OCI-LY7 (cell line): Measurements from ENCODE around the gene SPRR5. TPM values are rescaled to one million over a fixed set of nuclear protein-coding genes. Genes with fewer than 3 reads are reported as not detected.

Experiments
- small RNA-seq: library from RNA; depleted of rRNA; stranded (forward); fragments of <200 nt; gene quantifications from one replicate; pipeline ENCODE3, GENCODE V24; 2014
- total RNA-seq, 2 experiments: library from RNA; depleted of rRNA in 1 of 2; stranded (reverse); fragments of >200 nt in 1 of 2; shearing (Covaris generic) in 1 of 2; gene quantifications; 2 replicates each; pipeline ENCODE4 v1.2.3, GENCODE V29; 2014 to 2022

SPRR5 gene
- total RNA-seq, 2 experiments from 2014 or later: not detected

Small RNAs within 50 kb of the gene (small RNA-seq; reads per million reads assigned to genes)
- not detected for gene SPRR1A

Other genes starting within 250 kb of the SPRR5 start
- gene LCE2A, start 248.9 kb upstream of the SPRR5 start, total RNA-seq (2014; rRNA removed; shearing (Covaris generic)): not detected in 2 replicates
- gene LCE2A, start 248.9 kb upstream of the SPRR5 start, total RNA-seq (2022): not detected in 2 replicates
- not detected in 2 replicates for gene LCE4A, start 239.0 kb upstream of the SPRR5 start, total RNA-seq (2014; rRNA removed; shearing (Covaris generic))
- gene LCE4A, start 239.0 kb upstream of the SPRR5 start, total RNA-seq (2022): not detected in 2 replicates
- gene KPRP, start 189.2 kb upstream of the SPRR5 start, total RNA-seq (2014; rRNA removed; shearing (Covaris generic)): not detected in 2 replicates
- gene KPRP, start 189.2 kb upstream of the SPRR5 start, total RNA-seq (2022): not detected in 2 replicates
- not detected in 2 replicates for gene LCE1F, start 172.1 kb upstream of the SPRR5 start, total RNA-seq (2014; rRNA removed; shearing (Covaris generic))
- gene LCE1F, start 172.1 kb upstream of the SPRR5 start, total RNA-seq (2022): not detected in 2 replicates
- gene LCE1E, start 160.9 kb upstream of the SPRR5 start, total RNA-seq (2014; rRNA removed; shearing (Covaris generic)): not detected in 2 replicates
- gene LCE1E, start 160.9 kb upstream of the SPRR5 start, total RNA-seq (2022): not detected in 2 replicates
- gene LCE1D, start 150.5 kb upstream of the SPRR5 start, total RNA-seq (2014; rRNA removed; shearing (Covaris generic)): not detected in 2 replicates
- gene LCE1D, start 150.5 kb upstream of the SPRR5 start, total RNA-seq (2022): not detected in 2 replicates
- not detected in 2 replicates for gene LCE1C, start 140.6 kb upstream of the SPRR5 start, total RNA-seq (2014; rRNA removed; shearing (Covaris generic))
- not detected in 2 replicates for gene LCE1C, start 140.6 kb upstream of the SPRR5 start, total RNA-seq (2022)
- not detected in 2 replicates for gene LCE1B, start 135.2 kb upstream of the SPRR5 start, total RNA-seq (2014; rRNA removed; shearing (Covaris generic))
- gene LCE1B, start 135.2 kb upstream of the SPRR5 start, total RNA-seq (2022): not detected in 2 replicates
- not detected in 2 replicates for gene LCE1A, start 119.7 kb upstream of the SPRR5 start, total RNA-seq (2014; rRNA removed; shearing (Covaris generic))
- not detected in 2 replicates for gene LCE1A, start 119.7 kb upstream of the SPRR5 start, total RNA-seq (2022)
- not detected in 2 replicates for gene LCE6A, start 104.3 kb upstream of the SPRR5 start, total RNA-seq (2014; rRNA removed; shearing (Covaris generic))
- not detected in 2 replicates for gene LCE6A, start 104.3 kb upstream of the SPRR5 start, total RNA-seq (2022)
- not detected in 2 replicates for gene LCE7A, start 87.2 kb upstream of the SPRR5 start, total RNA-seq (2014; rRNA removed; shearing (Covaris generic))
- not detected in 2 replicates for gene LCE7A, start 87.2 kb upstream of the SPRR5 start, total RNA-seq (2022)
- gene SMCP, start 68.9 kb upstream of the SPRR5 start, total RNA-seq (2014; rRNA removed; shearing (Covaris generic)): not detected in 2 replicates
- not detected in 2 replicates for gene SMCP, start 68.9 kb upstream of the SPRR5 start, total RNA-seq (2022)
- gene IVL, start 38.7 kb upstream of the SPRR5 start, total RNA-seq (2014; rRNA removed; shearing (Covaris generic)): not detected in 2 replicates
- not detected in 2 replicates for gene IVL, start 38.7 kb upstream of the SPRR5 start, total RNA-seq (2022)
- not detected in 2 replicates for gene SPRR4, start 23.4 kb downstream of the SPRR5 start, total RNA-seq (2014; rRNA removed; shearing (Covaris generic))
- not detected in 2 replicates for gene SPRR4, start 23.4 kb downstream of the SPRR5 start, total RNA-seq (2022)
- gene SPRR1A, start 36.9 kb downstream of the SPRR5 start, total RNA-seq (2014; rRNA removed; shearing (Covaris generic)): not detected in 2 replicates
- gene SPRR1A, start 36.9 kb downstream of the SPRR5 start, total RNA-seq (2022): not detected in 2 replicates
- not detected in 2 replicates for gene SPRR3, start 54.5 kb downstream of the SPRR5 start, total RNA-seq (2014; rRNA removed; shearing (Covaris generic))
- gene SPRR3, start 54.5 kb downstream of the SPRR5 start, total RNA-seq (2022): not detected in 2 replicates
- not detected in 2 replicates for gene SPRR1B, start 84.0 kb downstream of the SPRR5 start, total RNA-seq (2014; rRNA removed; shearing (Covaris generic))
- gene SPRR1B, start 84.0 kb downstream of the SPRR5 start, total RNA-seq (2022): not detected in 2 replicates
- gene SPRR2D, start 93.9 kb downstream of the SPRR5 start, total RNA-seq (2014; rRNA removed; shearing (Covaris generic)): not detected in 2 replicates
- not detected in 2 replicates for gene SPRR2D, start 93.9 kb downstream of the SPRR5 start, total RNA-seq (2022)
- gene SPRR2A, start 110.3 kb downstream of the SPRR5 start, total RNA-seq (2014; rRNA removed; shearing (Covaris generic)): not detected in 2 replicates
- not detected in 2 replicates for gene SPRR2A, start 110.3 kb downstream of the SPRR5 start, total RNA-seq (2022)
- not detected in 2 replicates for gene SPRR2B, start 124.4 kb downstream of the SPRR5 start, total RNA-seq (2014; rRNA removed; shearing (Covaris generic))
- gene SPRR2B, start 124.4 kb downstream of the SPRR5 start, total RNA-seq (2022): not detected in 2 replicates
- gene SPRR2E, start 147.3 kb downstream of the SPRR5 start, total RNA-seq (2014; rRNA removed; shearing (Covaris generic)): not detected in 2 replicates
- gene SPRR2E, start 147.3 kb downstream of the SPRR5 start, total RNA-seq (2022): not detected in 2 replicates
- not detected in 2 replicates for gene SPRR2F, start 166.3 kb downstream of the SPRR5 start, total RNA-seq (2014; rRNA removed; shearing (Covaris generic))
- gene SPRR2F, start 166.3 kb downstream of the SPRR5 start, total RNA-seq (2022): not detected in 2 replicates
- not detected in 2 replicates for gene SPRR2G, start 203.7 kb downstream of the SPRR5 start, total RNA-seq (2014; rRNA removed; shearing (Covaris generic))
- gene SPRR2G, start 203.7 kb downstream of the SPRR5 start, total RNA-seq (2022): not detected in 2 replicates